HCT116 (cell line): ENCODE measurements around the gene STRBP. TPM values are rescaled to one million over a fixed set of nuclear protein-coding genes. Genes with fewer than 3 reads are reported as not detected.

ENCODE experiments used
- ATAC-seq: fragments of 200-7000 bp; cut with Tn5 transposase; 2 replicates; pipeline ENCODE4 v1.9.1; 2020; ENCODE audit warnings: mild to moderate bottlenecking, moderate library complexity
- BruUV-seq: library from RNA; stranded (reverse); fragments of 400-500 nt; replicated peaks from 2 replicates; lab custom pipeline; 2021; lab: Mats Ljungman, UMichigan
- CTCF ChIA-PET: fragments of 300-600 bp; sonication (Branson Sonifier 250); formaldehyde crosslinking; loops from one replicate; lab custom pipeline; 2021; ENCODE audit warnings: antibody characterized with exemption; lab: Charles Lee
- POLR2A ChIA-PET: fragments of 300-600, 350-600 bp; sonication (Branson Sonifier 250); formaldehyde crosslinking; loops from one replicate; lab custom pipeline; 2021; ENCODE audit warnings: antibody characterized with exemption; lab: Charles Lee
- RAD21 ChIA-PET, 2 experiments: fragments of 300-600 bp; sonication (Branson Sonifier 250); formaldehyde crosslinking; loops; one replicate each; lab custom pipeline; 2023; ENCODE audit warnings: low total read pairs in 2 of 2; ENCODE audit not compliant: uncharacterized antibody in 2 of 2, unreplicated experiment in 2 of 2, low non-redundant PET in 1 of 2; lab: Charles Lee
- DNase-seq: peaks from one replicate; pipeline ENCODE4 v3.0.0-alpha.2; 2010; ENCODE audit warnings: low read depth, low spot score
- H2AFZ ChIP-seq: fragments of 200-600 bp; shearing (Covaris generic), sonication (generic); 2 replicates; pipeline ENCODE4 v1.6.1; 2017; ENCODE audit warnings: low read depth, mixed run types, mixed read lengths, antibody characterized with exemption, low read length; ENCODE audit not compliant: poor library complexity, severe bottlenecking
- H3K27ac ChIP-seq: 2 replicates; pipeline ENCODE4 v1.5.1; 2012; ENCODE audit warnings: low read depth, low read length
- H3K27me3 ChIP-seq: fragments of 200-600 bp; sonication (generic); 2 replicates; pipeline ENCODE4 v1.6.1; 2016; ENCODE audit warnings: mixed run types, low read length, mixed read lengths; ENCODE audit not compliant: insufficient read depth
- H3K36me3 ChIP-seq, 2 experiments: fragments of 200-500 bp in 1 of 2; fragments of 200-600 bp in 1 of 2; sonication (Bioruptor generic) in 1 of 2; sonication (generic) in 1 of 2; 2 replicates each; pipeline versions ENCODE4 v1.5.1 to v1.6.1; 2014 to 2016; ENCODE audit warnings: low read length in 2 of 2, inconsistent platforms in 1 of 2, mixed read lengths in 1 of 2, mixed run types in 1 of 2; ENCODE audit not compliant: insufficient read depth in 2 of 2, control insufficient read depth in 1 of 2
- H3K4me1 ChIP-seq, 2 experiments: fragments of 200-600 bp in 1 of 2; sonication (generic) in 1 of 2; 2 replicates each; pipeline versions ENCODE4 v1.5.1 to v1.6.1; 2012 to 2017; ENCODE audit warnings: low read length in 2 of 2, inconsistent platforms in 1 of 2, mild to moderate bottlenecking in 1 of 2, mixed read lengths in 1 of 2, mixed run types in 1 of 2, moderate library complexity in 1 of 2; ENCODE audit not compliant: insufficient read depth in 2 of 2, control insufficient read depth in 1 of 2
- H3K4me2 ChIP-seq: fragments of 200-600 bp; sonication (generic); 2 replicates; pipeline ENCODE4 v1.6.1; 2017; ENCODE audit warnings: mixed run types, low read length, mixed read lengths
- H3K4me3 ChIP-seq, 2 experiments: fragments of 200-600 bp in 1 of 2; sonication (generic) in 1 of 2; replicated peaks in 1 of 2; 2 replicates each; pipeline ENCODE4 v1.5.1; 2011 to 2016; ENCODE audit warnings: low read length in 2 of 2, control low read depth in 1 of 2, low read depth in 1 of 2, mild to moderate bottlenecking in 1 of 2, mixed read lengths in 1 of 2, mixed run types in 1 of 2
- H3K79me2 ChIP-seq: fragments of 200-600 bp; sonication (generic); 2 replicates; pipeline ENCODE4 v1.6.1; 2017; ENCODE audit warnings: mild to moderate bottlenecking, mixed run types, low read length, moderate library complexity, mixed read lengths; ENCODE audit not compliant: insufficient read depth
- H3K9ac ChIP-seq: fragments of 200-600 bp; sonication (generic); 2 replicates; pipeline ENCODE4 v1.6.1; 2016; ENCODE audit warnings: low read length, mixed read lengths
- H3K9me2 ChIP-seq: fragments of 200-600 bp; sonication (generic), shearing (Covaris generic); 2 replicates; pipeline ENCODE4 v1.6.1; 2017; ENCODE audit warnings: mixed run types, mild to moderate bottlenecking, moderate library complexity; ENCODE audit not compliant: insufficient read depth
- H3K9me3 ChIP-seq, 2 experiments: fragments of 200-500 bp in 1 of 2; fragments of 200-600 bp in 1 of 2; sonication (Bioruptor generic) in 1 of 2; sonication (generic) in 1 of 2; 2 replicates each; pipeline ENCODE4 v1.6.1; 2014 to 2017; ENCODE audit warnings: low read length in 2 of 2, mixed read lengths in 2 of 2, inconsistent platforms in 1 of 2, low read depth in 1 of 2, mild to moderate bottlenecking in 1 of 2, mixed run types in 1 of 2, moderate library complexity in 1 of 2; ENCODE audit not compliant: control insufficient read depth in 1 of 2, insufficient read depth in 1 of 2
- H4K20me1 ChIP-seq: fragments of 200-600 bp; sonication (generic), shearing (Covaris generic); 2 replicates; pipeline ENCODE4 v1.6.1; 2017; ENCODE audit warnings: mixed run types, mild to moderate bottlenecking, moderate library complexity; ENCODE audit not compliant: insufficient read depth
- CBX3 ChIP-seq: IDR thresholded peaks from 2 replicates; pipeline ENCODE4 v1.6.1; 2012; ENCODE audit warnings: low read depth
- CTCF ChIP-seq, 3 experiments: fragments of 200-600 bp in 1 of 3; sonication (generic) in 1 of 3; IDR thresholded peaks in 2 of 3; conservative IDR thresholded peaks in 1 of 3; 2 replicates each; pipeline ENCODE4 v1.5.1; 2012 to 2017; ENCODE audit warnings: low read depth in 2 of 3, low read length in 2 of 3, antibody characterized with exemption in 1 of 3, borderline replicate concordance in 1 of 3, control low read depth in 1 of 3, mild to moderate bottlenecking in 1 of 3, mixed read lengths in 1 of 3, mixed run types in 1 of 3, moderate library complexity in 1 of 3; ENCODE audit not compliant: insufficient read depth in 1 of 3
- EGR1 ChIP-seq: IDR thresholded peaks from 2 replicates; pipeline ENCODE4 v1.6.1; 2012; ENCODE audit warnings: low read depth
- EZH2phosphoT487 ChIP-seq: fragments of 200-600 bp; IDR thresholded peaks from 2 replicates; pipeline ENCODE4 v1.6.1; 2018; ENCODE audit warnings: antibody characterized with exemption, borderline replicate concordance
- FOSL1 ChIP-seq: IDR thresholded peaks from 2 replicates; pipeline ENCODE4 v1.6.1; 2012; ENCODE audit warnings: low read depth
- RAD21 ChIP-seq: IDR thresholded peaks from 2 replicates; pipeline ENCODE4 v1.6.1; 2012; ENCODE audit warnings: low read depth, mild to moderate bottlenecking
- REST ChIP-seq: IDR thresholded peaks from 2 replicates; pipeline ENCODE4 v1.6.1; 2012; ENCODE audit warnings: low read depth
- YY1 ChIP-seq: IDR thresholded peaks from 2 replicates; pipeline ENCODE4 v1.6.1; 2011; ENCODE audit warnings: low read length, low read depth, moderate library complexity, mild to moderate bottlenecking; ENCODE audit not compliant: insufficient replicate concordance; ENCODE audit errors: extremely low read depth
- ZFX ChIP-seq: fragments of 450-650 bp; IDR thresholded peaks from 2 replicates; pipeline ENCODE4 v1.6.1; 2017
- ZNF274 ChIP-seq: fragments of 200-500 bp; sonication (Bioruptor generic); IDR thresholded peaks from 2 replicates; pipeline ENCODE4 v1.6.1; 2014; ENCODE audit warnings: mild to moderate bottlenecking, low read depth, low read length, inconsistent platforms
- intact Hi-C: fragments of 100-400 bp; cut with micrococcal nuclease; formaldehyde crosslinking; loops from 2 replicates; pipeline ENCODE4 v1.10.0; 2022
- total RNA-seq: library from RNA; stranded (reverse); gene quantifications from one replicate; pipeline ENCODE4 v1.2.1, GENCODE V29; 2021; ENCODE audit not compliant: unreplicated experiment

STRBP gene
- total RNA-seq, 1 experiment from 2014 or later: 30.4 TPM

GRCh38 chr9:123083680-123084079, 184.7 kb downstream of the STRBP start:
- H3K36me3 ChIP-seq: peaks cover 0 to 6% of the 10 kb centered on the region in 2 experiments; a peak in 1 of 4 replicates
- no peak for ATAC-seq

More at GRCh38 chr9:123083680-123084079, 184.7 kb downstream of the STRBP start:
- Histone ChIP-seq H2AFZ (no peak overlapping the region), H3K4me1 (no peaks in the 10 kb centered on the region), H3K27me3 (no peaks in the 10 kb centered on the region), H3K4me2 (no peak overlapping the region), H3K9me2 (no peaks in the 10 kb centered on the region), H3K9me3 (no peaks in the 10 kb centered on the region), H3K9ac (no peak overlapping the region), H3K27ac (no peak overlapping the region), H3K79me2 (no peaks in the 10 kb centered on the region), H4K20me1 (no peaks in the 10 kb centered on the region), H3K4me3 (no peak overlapping the region)
- TF ChIP-seq EZH2phosphoT487: no peak
- TF ChIP-seq CBX3: no peak
- no peak for TF ChIP-seq REST
- no peak for TF ChIP-seq CTCF (IDR thresholded peaks at IDR 0.05 in 2 of 3, conservative IDR thresholded peaks at IDR 0.05 in 1 of 3; ENCODE audit: borderline replicate concordance in 1 of 3, insufficient read depth in 1 of 3, low read depth in 2 of 3, low read length in 2 of 3)
- TF ChIP-seq ZNF274: no peak
- no peak for TF ChIP-seq YY1
- no peak for TF ChIP-seq RAD21
- TF ChIP-seq EGR1: no peak
- TF ChIP-seq ZFX: no peak
- no peak for TF ChIP-seq FOSL1
- CTCF ChIA-PET: interaction anchor here (4.0 kb wide), 1 partner anchor 266 kb away, joined by 37 read pairs; no protein-coding TSS in a partner anchor
- RAD21 ChIA-PET: no interaction called here
- POLR2A ChIA-PET: no interaction called here
- intact Hi-C loops: loop anchor here (5.0 kb wide), 1 partner anchor 304 kb away; no protein-coding TSS in a partner anchor
- no TSS peak for BruUV-seq
- DNase-seq: no peak
